Measurements from ENCODE around the gene HUS1B.

HUS1B gene

GRCh38 chr6:656460-657252, at the start of gene HUS1B:
HUS1B (minus strand) TSS chr6:657100; CDS start chr6:656944, 156 bp downstream.
- TF ChIP-seq CTCF (conservative IDR thresholded peaks at IDR 0.05) = no peak
- H3K27ac ChIP-seq = no peak within 1 kb of the TSS

- TF ChIP-seq CTCF (conservative IDR thresholded peaks at IDR 0.05) = no peak
- no peak overlapping the region for H3K27ac ChIP-seq
Observed at GRCh38 chr6:706146-706545, 49.2 kb upstream of the HUS1B start.

- no peak for TF ChIP-seq CTCF (conservative IDR thresholded peaks at IDR 0.05)
- no peak overlapping the region for H3K27ac ChIP-seq
Observed at GRCh38 chr6:705047-705446, 48.1 kb upstream of the HUS1B start.

- TF ChIP-seq CTCF (conservative IDR thresholded peaks at IDR 0.05) = no peak
- no peak overlapping the region for H3K27ac ChIP-seq
Observed at GRCh38 chr6:704046-704445, 47.1 kb upstream of the HUS1B start.

- no peak overlapping the region for H3K27ac ChIP-seq
- no peak for TF ChIP-seq CTCF (conservative IDR thresholded peaks at IDR 0.05)
Observed at GRCh38 chr6:703552-703951, 46.7 kb upstream of the HUS1B start.

GRCh38 chr6:701700-702479, 45.0 kb upstream of the HUS1B start:
- H3K27ac ChIP-seq = no peak overlapping the region
- no peak for TF ChIP-seq CTCF (conservative IDR thresholded peaks at IDR 0.05)

GRCh38 chr6:701215-701614, 44.3 kb upstream of the HUS1B start:
- no peak overlapping the region for H3K27ac ChIP-seq
- no peak for TF ChIP-seq CTCF (conservative IDR thresholded peaks at IDR 0.05)
